Muscle layer of colon (tissue), 2 donors: ENCODE measurements around the gene PF4V1.

ENCODE experiments used
- H3K27ac ChIP-seq: one replicate; pipeline ENCODE4 v1.7.0; 2013; ENCODE audit warnings: low read depth, mild to moderate bottlenecking, low read length, moderate library complexity
- H3K27me3 ChIP-seq, 2 donors: one replicate each; pipeline ENCODE4 v1.7.0; 2013; ENCODE audit warnings: low read length in 2 of 2, mild to moderate bottlenecking in 2 of 2; ENCODE audit not compliant: insufficient read depth in 2 of 2, control insufficient read depth in 1 of 2
- H3K36me3 ChIP-seq: one replicate; pipeline ENCODE4 v1.7.0; 2013; ENCODE audit warnings: mild to moderate bottlenecking, low read length; ENCODE audit not compliant: insufficient read depth
- H3K4me1 ChIP-seq: one replicate; pipeline ENCODE4 v1.7.0; 2013; ENCODE audit warnings: mild to moderate bottlenecking, low read length; ENCODE audit not compliant: insufficient read depth
- H3K4me3 ChIP-seq, 2 donors: one replicate each; pipeline ENCODE4 v1.7.0; 2013; ENCODE audit warnings: low read length in 2 of 2, low read depth in 1 of 2, mild to moderate bottlenecking in 1 of 2, moderate library complexity in 1 of 2
- H3K9ac ChIP-seq: one replicate; pipeline ENCODE4 v1.7.0; 2013; ENCODE audit warnings: low read length
- H3K9me3 ChIP-seq: one replicate; pipeline ENCODE4 v1.7.0; 2013; ENCODE audit warnings: mild to moderate bottlenecking, low read length
- donor health status: abdominal sarcoma.
- donor health status: Adenocarcinoma of cecum.

Gene PF4V1

GRCh38 chr4:73872316-73873108, 19.4 kb downstream of the PF4V1 start:
- Histone ChIP-seq H3K36me3 (no peaks in the 10 kb centered on the region), H3K9ac (no peak overlapping the region), H3K4me3 (no peak overlapping the region), H3K9me3 (no peaks in the 10 kb centered on the region), H3K27ac (no peak overlapping the region), H3K27me3 (peaks cover 0 to 15% of the 10 kb centered on the region in 2 donors), H3K4me1 (no peaks in the 10 kb centered on the region)

GRCh38 chr4:73874386-73874785, 21.3 kb downstream of the PF4V1 start:
- Histone ChIP-seq H3K36me3 (no peaks in the 10 kb centered on the region), H3K27me3 (peaks cover 0 to 9% of the 10 kb centered on the region in 2 donors), H3K4me3 (no peak overlapping the region), H3K9me3 (no peaks in the 10 kb centered on the region), H3K9ac (no peak overlapping the region), H3K4me1 (no peaks in the 10 kb centered on the region), H3K27ac (no peak overlapping the region)

- H3K36me3 ChIP-seq: no peaks in the 10 kb centered on the region
- no peak overlapping the region for H3K4me3 ChIP-seq
- H3K9me3 ChIP-seq: no peaks in the 10 kb centered on the region
- peaks cover 0 to under 1% of the 10 kb centered on the region in 2 donors for H3K27me3 ChIP-seq
- no peak overlapping the region for H3K27ac ChIP-seq
- no peaks in the 10 kb centered on the region for H3K4me1 ChIP-seq
- H3K9ac ChIP-seq: no peak overlapping the region
Observed at GRCh38 chr4:73875401-73875800, 22.3 kb downstream of the PF4V1 start.

- Histone ChIP-seq H3K4me1 (no peaks in the 10 kb centered on the region), H3K9me3 (no peaks in the 10 kb centered on the region), H3K36me3 (no peaks in the 10 kb centered on the region), H3K9ac (no peak overlapping the region), H3K27ac (no peak overlapping the region), H3K4me3 (no peak overlapping the region), H3K27me3 (no peaks in the 10 kb centered on the region)
Observed at GRCh38 chr4:73883306-73883705, 30.2 kb downstream of the PF4V1 start.

GRCh38 chr4:73885574-73886267, 32.6 kb downstream of the PF4V1 start:
- Histone ChIP-seq H3K9ac (no peak overlapping the region), H3K9me3 (no peaks in the 10 kb centered on the region), H3K4me3 (no peak overlapping the region), H3K27ac (no peak overlapping the region), H3K36me3 (no peaks in the 10 kb centered on the region), H3K4me1 (no peaks in the 10 kb centered on the region), H3K27me3 (no peaks in the 10 kb centered on the region)

GRCh38 chr4:73891326-73891725, 38.2 kb downstream of the PF4V1 start:
- no peak overlapping the region for H3K27ac ChIP-seq
- H3K27me3 ChIP-seq: no peaks in the 10 kb centered on the region
- H3K4me1 ChIP-seq: no peaks in the 10 kb centered on the region
- no peaks in the 10 kb centered on the region for H3K9me3 ChIP-seq
- no peak overlapping the region for H3K4me3 ChIP-seq
- H3K9ac ChIP-seq: no peak overlapping the region
- H3K36me3 ChIP-seq: no peaks in the 10 kb centered on the region

- Histone ChIP-seq H3K9me3 (no peaks in the 10 kb centered on the region), H3K27ac (no peak overlapping the region), H3K4me1 (no peaks in the 10 kb centered on the region), H3K9ac (no peak overlapping the region), H3K36me3 (no peaks in the 10 kb centered on the region), H3K27me3 (no peaks in the 10 kb centered on the region), H3K4me3 (no peak overlapping the region)
Observed at GRCh38 chr4:73891739-73892405, 38.8 kb downstream of the PF4V1 start.

GRCh38 chr4:73892966-73893365, 39.9 kb downstream of the PF4V1 start:
- no peaks in the 10 kb centered on the region for H3K4me1 ChIP-seq

GRCh38 chr4:73894001-73894400, 40.9 kb downstream of the PF4V1 start:
- H3K9ac ChIP-seq: no peak overlapping the region
- H3K27ac ChIP-seq: no peak overlapping the region

More at GRCh38 chr4:73892966-73893365, 39.9 kb downstream of the PF4V1 start:
- no peaks in the 10 kb centered on the region for H3K36me3 ChIP-seq
- H3K4me3 ChIP-seq: no peak overlapping the region
- no peak overlapping the region for H3K27ac ChIP-seq
- no peaks in the 10 kb centered on the region for H3K9me3 ChIP-seq
- H3K27me3 ChIP-seq: no peaks in the 10 kb centered on the region
- no peak overlapping the region for H3K9ac ChIP-seq

GRCh38 chr4:73895201-73896175, 42.4 kb downstream of the PF4V1 start:
- no peak overlapping the region for H3K4me3 ChIP-seq
- H3K27ac ChIP-seq: no peak overlapping the region
- no peaks in the 10 kb centered on the region for H3K4me1 ChIP-seq
- no peaks in the 10 kb centered on the region for H3K9me3 ChIP-seq
- no peaks in the 10 kb centered on the region for H3K27me3 ChIP-seq
- no peak overlapping the region for H3K9ac ChIP-seq
- H3K36me3 ChIP-seq: no peaks in the 10 kb centered on the region

More at GRCh38 chr4:73894001-73894400, 40.9 kb downstream of the PF4V1 start:
- Histone ChIP-seq H3K9me3 (no peaks in the 10 kb centered on the region), H3K4me1 (no peaks in the 10 kb centered on the region), H3K4me3 (no peak overlapping the region), H3K36me3 (no peaks in the 10 kb centered on the region), H3K27me3 (no peaks in the 10 kb centered on the region)
